Fibroblast of lung (primary cell): ENCODE data around the gene DEPDC1B. TPM values are rescaled to one million over a fixed set of nuclear protein-coding genes. Genes with fewer than 3 reads are reported as not detected.
"Not testable (repeated sequence)": the region's sequence is repeated elsewhere in the genome, so short reads cannot be mapped to it uniquely, and the experiment has no call there.

Experiments used
- DNase-seq, 2 donors: peaks; one replicate each; pipeline versions ENCODE4 v3.0.0 to v3.0.0-alpha.2; 2010; ENCODE audit warnings: low read depth in 2 of 2
- H2AFZ ChIP-seq: 2 replicates; pipeline ENCODE4 v1.5.1; 2012; ENCODE audit warnings: low read length, control low read depth, inconsistent platforms
- H3K27ac ChIP-seq: 2 replicates; pipeline ENCODE4 v1.5.1; 2011; ENCODE audit warnings: low read length, control low read depth; ENCODE audit not compliant: insufficient read depth
- H3K27me3 ChIP-seq: 2 replicates; pipeline ENCODE4 v1.5.1; 2011; ENCODE audit warnings: mild to moderate bottlenecking, low read length; ENCODE audit not compliant: control insufficient read depth, insufficient read depth
- H3K36me3 ChIP-seq: 2 replicates; pipeline ENCODE4 v1.5.1; 2011; ENCODE audit warnings: low read length; ENCODE audit not compliant: control insufficient read depth, insufficient read depth
- H3K4me1 ChIP-seq: 2 replicates; pipeline ENCODE4 v1.5.1; 2011; ENCODE audit warnings: low read length; ENCODE audit not compliant: control insufficient read depth, insufficient read depth; ENCODE audit errors: extremely low read depth
- H3K4me2 ChIP-seq: 2 replicates; pipeline ENCODE4 v1.5.1; 2011; ENCODE audit warnings: low read length, control low read depth; ENCODE audit not compliant: insufficient read depth; ENCODE audit errors: extremely low read depth
- H3K4me3 ChIP-seq, 4 experiments: fragments of 200-600 bp in 1 of 4; sonication (generic) in 1 of 4; replicated peaks in 1 of 4; 2 replicates each; pipeline ENCODE4 v1.5.1; 2011 to 2016; ENCODE audit warnings: low read length in 4 of 4, low read depth in 3 of 4, mild to moderate bottlenecking in 3 of 4, control low read depth in 2 of 4, inconsistent platforms in 1 of 4, mixed read lengths in 1 of 4; ENCODE audit not compliant: insufficient read depth in 1 of 4; ENCODE audit errors: control extremely low read depth in 1 of 4
- H3K79me2 ChIP-seq: 2 replicates; pipeline ENCODE4 v1.5.1; 2012; ENCODE audit warnings: mild to moderate bottlenecking, low read length, inconsistent platforms; ENCODE audit not compliant: control insufficient read depth, insufficient read depth
- H3K9ac ChIP-seq: 2 replicates; pipeline ENCODE4 v1.5.1; 2011; ENCODE audit warnings: mild to moderate bottlenecking, low read length, control low read depth; ENCODE audit not compliant: insufficient read depth
- H3K9me3 ChIP-seq: 2 replicates; pipeline ENCODE4 v1.5.1; 2012; ENCODE audit warnings: low read depth, low read length; ENCODE audit not compliant: control insufficient read depth, insufficient read depth
- H4K20me1 ChIP-seq: 2 replicates; pipeline ENCODE4 v1.5.1; 2011; ENCODE audit warnings: low read length; ENCODE audit not compliant: control insufficient read depth, insufficient read depth; ENCODE audit errors: extremely low read depth
- CTCF ChIP-seq, 2 donors: IDR thresholded peaks in 1 of 2; conservative IDR thresholded peaks in 1 of 2; 1 replicate in 1 of 2; 2 replicates in 1 of 2; pipeline ENCODE4 v1.5.1; 2011 to 2012; ENCODE audit warnings: low read length in 2 of 2, control low read depth in 1 of 2, inconsistent platforms in 1 of 2, low read depth in 1 of 2, mild to moderate bottlenecking in 1 of 2
- EZH2 ChIP-seq: IDR thresholded peaks from 2 replicates; pipeline ENCODE4 v1.5.1; 2012; ENCODE audit warnings: low read length, control low read depth, mild to moderate bottlenecking; ENCODE audit errors: missing control alignments
- polyA plus RNA-seq, 2 donors: library from polyadenylated mRNA; depleted of rRNA in 1 of 2; stranded (reverse) in 1 of 2; unstranded in 1 of 2; fragments of >200 nt; gene quantifications; 2 replicates each; pipeline ENCODE4 v1.2.1, GENCODE V29; 2011 to 2012; ENCODE audit warnings: missing spikeins in 1 of 2
- total RNA-seq: library from RNA; depleted of rRNA; stranded (reverse); fragments of >200 nt; gene quantifications from 2 replicates; pipeline ENCODE4 v1.2.1, GENCODE V29; 2014

The DEPDC1B gene
- total and polyA plus RNA-seq, 2 donors (not counting 1 experiment from before 2014, with no cell fraction given): 2.5 to 3.2 TPM

GRCh38 chr5:60597572-60598320, 102.2 kb downstream of the DEPDC1B start:
- no peaks in the 10 kb centered on the region for H3K79me2 ChIP-seq
- peak overlapping the region in 1 of 4 experiments; percentile 31 for H3K4me3 ChIP-seq
- DNase-seq: peak in 1 of 2 donors; percentile 43
- H3K27me3 ChIP-seq: no peaks in the 10 kb centered on the region
- H4K20me1 ChIP-seq: no peaks in the 10 kb centered on the region
- H3K36me3 ChIP-seq: no peaks in the 10 kb centered on the region
- H2AFZ ChIP-seq: peak overlapping the region; percentile 61
- peak overlapping the region; percentile 75 for H3K4me2 ChIP-seq
- H3K27ac ChIP-seq: no peak overlapping the region
- no peak overlapping the region for H3K9ac ChIP-seq
- TF ChIP-seq CTCF (conservative IDR thresholded peaks at IDR 0.05 in 1 of 2, IDR thresholded peaks at IDR 0.05 in 1 of 2; ENCODE audit: low read depth in 1 of 2, low read length in 2 of 2) (no peak), EZH2 (no peak)
- no peaks in the 10 kb centered on the region for H3K9me3 ChIP-seq
- H3K4me1 ChIP-seq: no peaks in the 10 kb centered on the region

- Histone ChIP-seq H3K27ac (no peak overlapping the region), H3K4me1 (no peaks in the 10 kb centered on the region), H3K27me3 (no peaks in the 10 kb centered on the region), H3K9me3 (no peaks in the 10 kb centered on the region), H4K20me1 (no peaks in the 10 kb centered on the region), H3K79me2 (no peaks in the 10 kb centered on the region), H3K4me2 (no peak overlapping the region), H3K4me3 (no peak overlapping the region), H3K36me3 (no peaks in the 10 kb centered on the region), H3K9ac (no peak overlapping the region), H2AFZ (peak overlapping the region; percentile 55)
- peak in 1 of 2 donors; percentile 32 for DNase-seq
- TF ChIP-seq EZH2 (no peak), CTCF (conservative IDR thresholded peaks at IDR 0.05 in 1 of 2, IDR thresholded peaks at IDR 0.05 in 1 of 2; ENCODE audit: low read depth in 1 of 2, low read length in 2 of 2) (no peak)
Measured at GRCh38 chr5:60594715-60595477, 105.1 kb downstream of the DEPDC1B start.

- Histone ChIP-seq H2AFZ (no peak overlapping the region), H3K9ac (no peak overlapping the region), H3K4me3 (no peak overlapping the region), H3K4me2 (no peak overlapping the region), H4K20me1 (no peaks in the 10 kb centered on the region), H3K27ac (no peak overlapping the region), H3K4me1 (no peaks in the 10 kb centered on the region), H3K27me3 (no peaks in the 10 kb centered on the region), H3K9me3 (no peaks in the 10 kb centered on the region), H3K79me2 (no peaks in the 10 kb centered on the region), H3K36me3 (no peaks in the 10 kb centered on the region)
- DNase-seq: no peak
- TF ChIP-seq EZH2: no peak
- no peak for TF ChIP-seq CTCF (conservative IDR thresholded peaks at IDR 0.05 in 1 of 2, IDR thresholded peaks at IDR 0.05 in 1 of 2; ENCODE audit: low read depth in 1 of 2, low read length in 2 of 2)
Measured at GRCh38 chr5:60590172-60590571, 109.8 kb downstream of the DEPDC1B start.

- not testable (repeated sequence) for H3K4me3 ChIP-seq, H3K4me1 ChIP-seq, DNase-seq, H4K20me1 ChIP-seq, H3K9ac ChIP-seq, H3K27ac ChIP-seq, H2AFZ ChIP-seq, H3K27me3 ChIP-seq, H3K36me3 ChIP-seq, H3K79me2 ChIP-seq, H3K9me3 ChIP-seq, H3K4me2 ChIP-seq
Measured at GRCh38 chr5:60587312-60587711, 112.7 kb downstream of the DEPDC1B start.
